Articular chondrocyte of knee joint (primary cell): ENCODE data around the gene UBA6. TPM values are rescaled to one million over a fixed set of nuclear protein-coding genes. Genes with fewer than 3 reads are reported as not detected.

ENCODE experiments used
- small RNA-seq: library from RNA; depleted of rRNA; stranded (forward); fragments of <200 nt; gene quantifications from one replicate; pipeline ENCODE3, GENCODE V24; 2012
- total RNA-seq: library from RNA; depleted of rRNA; stranded (reverse); fragments of >200 nt; gene quantifications from 2 replicates; pipeline ENCODE4 v1.2.3, GENCODE V29; 2012

UBA6 gene
- 72.4 and 145 TPM in 2 replicates for total RNA-seq

DNA sequence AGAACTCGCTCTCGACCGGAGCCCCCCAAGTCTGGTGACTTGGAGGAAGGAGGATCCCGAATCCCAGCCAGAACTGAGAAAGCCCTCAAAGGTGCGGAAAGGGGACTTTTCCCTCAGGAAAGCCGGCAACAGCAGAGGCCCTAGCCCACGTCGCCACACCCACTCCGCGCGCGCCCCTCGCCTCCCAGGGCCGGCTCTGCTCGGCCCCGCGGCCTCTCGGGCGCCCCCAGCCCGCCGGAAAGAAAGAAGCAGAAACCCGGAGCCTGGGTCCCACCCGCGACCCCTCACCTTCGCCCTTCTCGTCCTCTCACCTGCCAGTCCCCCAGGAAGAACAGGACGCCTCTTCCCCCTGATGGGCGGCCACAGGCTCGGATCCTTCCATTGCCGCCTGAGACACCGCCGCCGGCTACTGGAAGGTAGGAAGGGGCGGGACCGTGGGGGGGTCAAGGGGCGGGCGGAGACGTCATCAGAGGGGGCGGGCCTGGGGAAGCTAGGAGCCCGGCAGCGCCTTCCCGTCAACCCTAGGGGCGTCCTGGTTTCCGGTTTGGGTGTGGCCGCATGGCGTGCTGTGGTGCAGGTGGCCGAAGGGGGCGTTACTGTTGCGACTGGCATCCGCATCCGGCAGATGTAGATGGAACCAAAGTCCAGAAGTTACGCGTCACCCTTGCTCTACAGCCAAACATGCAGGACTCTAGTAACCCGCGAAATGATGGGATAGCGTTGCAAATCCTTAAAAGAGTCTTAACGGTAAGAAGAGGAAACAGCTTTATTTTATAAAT, at the start of gene UBA6:
TSS of gene UBA6 (minus strand) at position 418 of the 779 bp plus-strand sequence. CDS start at position 382, 36 bp downstream.

Small RNA genes lying within 50 kb of the gene (small RNA-seq; reads per million reads assigned to genes)
- gene AC096720.1 (not detected), gene RF00091 (not detected)

Other genes with a start within 250 kb of the UBA6 start
- gene CENPC, start 155.7 kb downstream of the UBA6 start, total RNA-seq = 31.9 and 33.4 TPM in 2 replicates
- not detected in 2 replicates for gene STAP1, start 142.4 kb downstream of the UBA6 start, total RNA-seq
- gene GNRHR, start 53.2 kb upstream of the UBA6 start, total RNA-seq = not detected in 2 replicates
- not detected in 2 replicates for gene TMPRSS11D, start 182.8 kb upstream of the UBA6 start, total RNA-seq